Fibroblast of skin of left biceps (primary cell): ENCODE data around the gene ZER1.
"Not testable (repeated sequence)": the region's sequence is repeated elsewhere in the genome, so short reads cannot be mapped to it uniquely, and the experiment has no call there.

Source experiments
- DNase-seq, 2 experiments: peaks; one replicate each; pipeline ENCODE4 v3.0.0-alpha.2; 2013; ENCODE audit warnings: low read depth in 2 of 2

Gene ZER1

GRCh38 chr9:128787659-128788058 lies 15.9 kb upstream of the ZER1 start:
- no peak for DNase-seq

- DNase-seq: peak; percentile 53 to 63
Observed at GRCh38 chr9:128786681-128787601, 15.2 kb upstream of the ZER1 start, which contains the start of gene TBC1D13. Gene TBC1D13 (plus strand): TSS chr9:128787253. CDS start chr9:128787354, 101 bp downstream.

GRCh38 chr9:128785427-128785826 lies 13.7 kb upstream of the ZER1 start:
- no peak for DNase-seq

GRCh38 chr9:128782669-128783068 lies 10.9 kb upstream of the ZER1 start:
- no peak for DNase-seq

- DNase-seq: no peak
Observed at GRCh38 chr9:128781187-128782070, 9.7 kb upstream of the ZER1 start.

GRCh38 chr9:128780093-128780492 lies 8.4 kb upstream of the ZER1 start:
- DNase-seq: not testable (repeated sequence)

- DNase-seq: no peak
Observed at GRCh38 chr9:128774804-128775203, 3.1 kb upstream of the ZER1 start.

GRCh38 chr9:128773049-128773448 lies 1.3 kb upstream of the ZER1 start:
- DNase-seq: no peak

- no peak for DNase-seq
Observed at GRCh38 chr9:128771094-128771721, 519 bp downstream of the ZER1 start.

- DNase-seq: no peak
Observed at GRCh38 chr9:128770286-128771030, 1.3 kb downstream of the ZER1 start.

GRCh38 chr9:128768606-128769005 lies 3.1 kb downstream of the ZER1 start:
- DNase-seq: no peak

- no peak for DNase-seq
Observed at GRCh38 chr9:128765499-128765898, 6.2 kb downstream of the ZER1 start.

- DNase-seq: no peak
Observed at GRCh38 chr9:128764361-128764760, 7.4 kb downstream of the ZER1 start.

- DNase-seq: no peak
Observed at GRCh38 chr9:128762671-128763449, 8.9 kb downstream of the ZER1 start.

- DNase-seq: no peak
Observed at GRCh38 chr9:128757602-128758001, 14.1 kb downstream of the ZER1 start.

- no peak for DNase-seq
Observed at GRCh38 chr9:128753627-128754026, 18.1 kb downstream of the ZER1 start.

GRCh38 chr9:128750926-128751595 lies 20.7 kb downstream of the ZER1 start:
- no peak for DNase-seq

- DNase-seq: no peak
Observed at GRCh38 chr9:128747241-128747640, 24.5 kb downstream of the ZER1 start.

- DNase-seq: no peak
Observed at GRCh38 chr9:128743421-128743820, 28.3 kb downstream of the ZER1 start.

GRCh38 chr9:128742401-128742800 lies 29.3 kb downstream of the ZER1 start:
- DNase-seq: no peak
